Left colon (tissue), 2 donors: ENCODE measurements around the gene TRIM46. TPM values are rescaled to one million over a fixed set of nuclear protein-coding genes. Genes with fewer than 3 reads are reported as not detected.
A peak's percentile ranks its signal among the peaks of the same experiment; 100 is the strongest.

Source experiments
- ATAC-seq: fragments of 200-7000 bp; cut with Tn5 transposase; one replicate; pipeline ENCODE4 v1.9.1; 2020; ENCODE audit warnings: mild to moderate bottlenecking, moderate library complexity
- DNase-seq, 2 donors: peaks; one replicate each; pipeline ENCODE4 v3.0.0-alpha.2; 2020
- intact Hi-C, 2 donors: fragments of 100-400 bp; cut with DNase I in 1 of 2; cut with micrococcal nuclease in 1 of 2; formaldehyde crosslinking; loops; one replicate each; pipeline versions ENCODE4 v1.11.2 to v1.14.0; 2022; cut with DNase I, micrococcal nuclease
- long read RNA-seq: library from polyadenylated mRNA; unstranded; transcript quantifications from one replicate; pipeline ENCODE4 v2.0.0, GENCODE V29; 2021
- total RNA-seq, 2 donors: library from RNA; stranded (reverse); fragmentation: NEBNext Ultra II Directional; extraction: Animal tissue kit (Norgen Biotek cat#: 25700); gene quantifications; one replicate each; pipeline ENCODE4 v1.2.1, GENCODE V29; 2021
- donor health status: DM: no; HTN: no; CAD: no.
- donor health status: DM: yes; HTN: yes; CAD: no.

TRIM46 gene
- total RNA-seq: under 1 TPM; 0.28 to 0.52 TPM
- long read RNA-seq, partial matches to known transcripts: 0 of 2 reads
- long read RNA-seq, other reads (novel, unspliced or antisense): 2 of 2 reads

- ATAC-seq (no peak), DNase-seq (peak; percentile 44 to 45)
- intact Hi-C loops: loop anchor here in 1 of 2 donors (5.0 kb wide), 1 partner anchor 81 kb away; no protein-coding TSS in a partner anchor
Observed at GRCh38 chr1:155173478-155174323, at the start of gene TRIM46. TRIM46 (plus strand) TSS chr1:155173849; CDS start chr1:155173967, 118 bp downstream.

DNA sequence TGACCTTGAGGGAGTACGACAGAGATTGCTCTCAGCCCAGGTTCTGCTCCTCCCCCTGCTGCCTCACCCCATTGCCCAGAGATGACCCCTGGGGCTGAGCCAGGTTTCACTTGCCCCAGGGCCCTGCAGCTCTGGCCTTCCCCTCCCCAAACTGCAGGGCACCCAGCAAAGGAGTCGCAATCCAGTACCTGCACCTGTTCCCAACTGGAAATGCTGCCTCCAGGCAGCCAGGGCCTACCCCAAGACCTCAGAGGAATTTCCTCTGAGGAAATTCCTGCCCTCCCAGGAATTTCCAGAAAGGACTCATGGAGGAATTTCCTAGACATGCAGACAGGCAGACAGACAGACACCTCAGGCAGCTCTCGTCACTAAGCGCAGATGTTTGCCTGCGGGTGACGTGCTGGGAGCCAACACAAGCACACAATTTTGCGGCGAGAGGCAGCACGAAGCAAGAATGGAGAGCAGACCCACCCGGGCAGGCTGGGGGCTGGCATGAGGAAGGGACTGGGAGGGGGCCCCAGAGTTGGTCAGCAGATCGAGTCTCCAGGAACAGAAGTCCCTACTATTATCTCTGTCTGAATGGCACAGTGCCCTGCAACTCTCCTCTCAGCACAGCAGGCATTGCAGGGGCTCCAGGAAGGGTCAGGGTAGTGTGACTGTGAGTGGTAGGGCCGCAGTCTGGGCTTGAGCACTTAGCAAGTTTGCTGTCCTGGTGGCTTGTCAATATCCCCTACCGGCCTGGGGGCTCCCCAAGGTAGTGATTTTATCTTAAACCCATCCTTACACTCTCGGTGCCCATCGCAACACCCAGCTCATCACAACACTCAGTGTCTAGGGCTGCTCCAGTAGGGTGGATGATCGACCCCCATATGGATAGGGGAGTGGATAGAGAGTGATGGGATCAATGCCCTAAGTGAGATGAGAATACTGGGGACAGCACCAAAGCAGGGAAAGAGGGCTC is 48.9 kb upstream of the TRIM46 start:
- no peak for ATAC-seq
- intact Hi-C loops: no loop called here
- DNase-seq: peak; percentile 59 to 72

DNA sequence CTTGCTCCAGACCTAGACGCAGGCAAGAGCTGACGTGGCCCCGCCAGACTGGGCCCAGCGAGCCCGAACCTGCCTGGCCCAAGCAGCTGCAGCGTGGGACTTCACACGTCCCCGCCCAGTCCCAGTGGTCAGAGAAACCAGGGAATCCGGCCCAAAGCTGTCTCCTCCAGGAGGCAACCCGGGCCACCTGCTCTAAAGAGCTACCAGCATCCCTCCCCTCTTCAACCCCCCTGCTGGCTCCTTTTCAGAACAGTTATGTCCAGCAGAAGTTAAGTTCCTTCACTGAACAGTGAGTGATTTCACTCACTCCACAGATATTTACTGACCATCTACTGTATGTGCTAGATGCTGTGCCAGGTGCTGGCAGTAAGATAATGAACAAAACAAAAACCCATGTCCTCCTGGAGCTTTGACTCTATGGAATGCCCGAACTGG is 48.1 kb upstream of the TRIM46 start:
- intact Hi-C loops: no loop called here
- no peak for ATAC-seq
- peak; percentile 40 to 52 for DNase-seq

- intact Hi-C loops: no loop called here
- DNase-seq (peak; percentile 90 to 96), ATAC-seq (peak; percentile 61)
Observed at GRCh38 chr1:155125946-155126555, 47.6 kb upstream of the TRIM46 start.

GRCh38 chr1:155126556-155127104 is 47.0 kb upstream of the TRIM46 start:
- intact Hi-C loops: no loop called here
- DNase-seq (peak; percentile 54 to 70), ATAC-seq (peak; percentile 7)

GRCh38 chr1:155127105-155127966 is 46.3 kb upstream of the TRIM46 start, which contains the start of gene EFNA1:
EFNA1 (plus strand) TSS chr1:155127876; CDS start chr1:155127978, 102 bp downstream.
- DNase-seq (peak; percentile 84 to 90), ATAC-seq (peak; percentile 49)
- intact Hi-C loops: no loop called here

GRCh38 chr1:155127967-155128754 is 45.5 kb upstream of the TRIM46 start:
- intact Hi-C loops: no loop called here
- DNase-seq: no peak
- ATAC-seq: no peak

DNA sequence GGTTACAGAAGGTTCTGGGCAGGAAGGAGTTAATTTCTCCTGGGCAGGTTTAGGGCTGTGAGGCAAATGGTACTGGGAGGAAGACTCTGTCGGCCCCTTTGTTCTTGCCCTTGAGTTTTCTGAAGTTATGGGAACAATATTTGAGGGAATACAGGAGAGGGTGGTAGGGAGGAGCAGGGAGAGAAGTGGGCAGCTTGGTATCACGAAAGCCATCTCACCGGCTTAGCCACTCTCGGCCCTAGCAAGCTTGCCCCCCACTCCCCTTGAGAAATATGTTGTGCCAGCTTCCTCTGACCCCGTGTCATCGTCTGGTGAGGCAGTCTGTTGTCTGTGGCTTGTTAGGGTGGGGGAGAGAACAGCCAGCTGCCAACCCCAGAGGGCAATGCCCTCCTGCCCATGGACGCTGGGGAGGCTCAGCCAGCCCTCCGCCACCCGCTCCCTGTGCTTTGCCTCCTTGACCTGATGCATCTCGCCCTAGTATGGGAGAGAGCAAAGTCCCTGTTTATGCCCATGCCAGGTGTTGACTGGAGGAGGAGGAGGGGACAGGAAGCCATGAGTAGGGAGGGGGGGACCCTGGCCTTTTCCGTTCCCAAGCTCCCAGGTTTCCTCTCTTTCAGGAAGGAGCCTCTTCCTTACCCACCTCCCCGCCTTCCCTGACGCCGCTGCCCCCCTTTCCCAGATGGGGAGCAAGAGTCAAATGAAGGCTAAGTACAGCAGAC is 44.7 kb upstream of the TRIM46 start:
- DNase-seq: peak; percentile 81 to 85
- intact Hi-C loops: no loop called here
- peak; percentile 52 for ATAC-seq

- ATAC-seq (no peak), DNase-seq (no peak)
- intact Hi-C loops: no loop called here
Observed at GRCh38 chr1:155130272-155131006, 43.2 kb upstream of the TRIM46 start.

- DNase-seq: no peak
Observed at GRCh38 chr1:155131285-155131684, 42.4 kb upstream of the TRIM46 start.

DNA sequence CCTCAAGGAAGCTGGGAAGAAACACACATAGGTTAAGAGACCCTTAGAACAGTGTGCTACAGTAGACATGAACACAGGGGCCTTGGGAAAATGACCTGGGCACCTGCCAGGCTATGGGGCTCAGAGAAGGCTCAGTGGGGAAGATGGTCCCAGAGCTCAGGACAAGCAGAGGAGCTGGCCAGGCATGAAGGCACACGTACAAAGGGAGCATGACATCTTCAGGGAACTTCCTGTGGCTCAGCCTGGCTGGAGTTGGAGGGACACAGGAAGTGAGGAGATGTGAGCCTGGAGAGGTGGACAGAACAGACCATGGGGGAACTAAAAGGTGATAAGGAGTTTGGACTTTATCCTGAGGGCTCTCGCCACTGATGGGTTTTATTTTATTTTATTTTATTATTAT is 41.8 kb upstream of the TRIM46 start:
- intact Hi-C loops: no loop called here
- ATAC-seq: no peak

More at GRCh38 chr1:155131285-155131684, 42.4 kb upstream of the TRIM46 start:
- ATAC-seq: no peak
- intact Hi-C loops: no loop called here

DNA sequence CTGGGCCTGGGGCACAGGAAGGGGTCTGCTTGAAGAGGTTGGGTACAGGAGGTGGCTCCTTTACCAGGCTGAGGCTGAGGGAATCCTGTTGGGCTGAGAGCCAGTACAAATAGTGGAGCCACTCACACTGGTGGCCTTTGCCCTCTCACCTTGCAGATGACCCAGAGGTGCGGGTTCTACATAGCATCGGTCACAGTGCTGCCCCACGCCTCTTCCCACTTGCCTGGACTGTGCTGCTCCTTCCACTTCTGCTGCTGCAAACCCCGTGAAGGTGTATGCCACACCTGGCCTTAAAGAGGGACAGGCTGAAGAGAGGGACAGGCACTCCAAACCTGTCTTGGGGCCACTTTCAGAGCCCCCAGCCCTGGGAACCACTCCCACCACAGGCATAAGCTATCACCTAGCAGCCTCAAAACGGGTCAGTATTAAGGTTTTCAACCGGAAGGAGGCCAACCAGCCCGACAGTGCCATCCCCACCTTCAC is 39.8 kb upstream of the TRIM46 start:
- ATAC-seq (no peak), DNase-seq (no peak)
- intact Hi-C loops: no loop called here

More for the DNA sequence above, 41.8 kb upstream of the TRIM46 start:
- DNase-seq: no peak

DNA sequence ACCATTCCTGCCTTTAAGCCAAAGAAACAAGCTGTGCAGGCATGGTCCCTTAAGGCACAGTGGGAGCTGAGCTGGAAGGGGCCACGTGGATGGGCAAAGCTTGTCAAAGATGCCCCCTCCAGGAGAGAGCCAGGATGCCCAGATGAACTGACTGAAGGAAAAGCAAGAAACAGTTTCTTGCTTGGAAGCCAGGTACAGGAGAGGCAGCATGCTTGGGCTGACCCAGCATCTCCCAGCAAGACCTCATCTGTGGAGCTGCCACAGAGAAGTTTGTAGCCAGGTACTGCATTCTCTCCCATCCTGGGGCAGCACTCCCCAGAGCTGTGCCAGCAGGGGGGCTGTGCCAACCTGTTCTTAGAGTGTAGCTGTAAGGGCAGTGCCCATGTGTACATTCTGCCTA is 39.3 kb upstream of the TRIM46 start:
- DNase-seq (no peak), ATAC-seq (no peak)
- intact Hi-C loops: no loop called here

DNA sequence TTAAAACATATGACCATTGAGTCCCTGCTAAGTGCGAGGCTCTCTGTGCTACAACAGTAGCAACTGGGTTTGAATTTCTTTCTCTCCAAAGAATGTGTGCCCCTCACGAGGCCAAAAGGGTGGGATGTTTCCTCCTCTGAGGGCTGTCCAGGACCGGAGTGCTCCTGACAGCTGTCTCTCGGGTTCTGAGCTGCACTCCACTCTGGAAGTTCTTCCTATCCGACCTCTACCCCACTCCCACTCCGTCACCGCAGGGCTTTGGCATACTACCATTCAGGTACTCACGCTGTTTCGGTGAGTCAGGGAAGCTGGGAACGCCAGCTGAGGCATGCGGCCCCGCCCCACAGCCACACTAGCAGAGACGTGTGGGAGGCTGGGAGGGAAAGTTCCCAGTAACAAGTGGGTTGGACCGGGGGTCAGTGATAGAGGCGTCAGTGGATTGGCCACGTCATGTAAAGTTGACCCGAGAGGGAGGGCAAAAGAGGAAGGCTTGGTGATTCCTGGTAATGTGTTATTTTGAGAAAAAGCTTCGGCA is 38.7 kb upstream of the TRIM46 start:
- intact Hi-C loops: no loop called here
- DNase-seq (peak; percentile 89 to 96), ATAC-seq (peak; percentile 67)

DNA sequence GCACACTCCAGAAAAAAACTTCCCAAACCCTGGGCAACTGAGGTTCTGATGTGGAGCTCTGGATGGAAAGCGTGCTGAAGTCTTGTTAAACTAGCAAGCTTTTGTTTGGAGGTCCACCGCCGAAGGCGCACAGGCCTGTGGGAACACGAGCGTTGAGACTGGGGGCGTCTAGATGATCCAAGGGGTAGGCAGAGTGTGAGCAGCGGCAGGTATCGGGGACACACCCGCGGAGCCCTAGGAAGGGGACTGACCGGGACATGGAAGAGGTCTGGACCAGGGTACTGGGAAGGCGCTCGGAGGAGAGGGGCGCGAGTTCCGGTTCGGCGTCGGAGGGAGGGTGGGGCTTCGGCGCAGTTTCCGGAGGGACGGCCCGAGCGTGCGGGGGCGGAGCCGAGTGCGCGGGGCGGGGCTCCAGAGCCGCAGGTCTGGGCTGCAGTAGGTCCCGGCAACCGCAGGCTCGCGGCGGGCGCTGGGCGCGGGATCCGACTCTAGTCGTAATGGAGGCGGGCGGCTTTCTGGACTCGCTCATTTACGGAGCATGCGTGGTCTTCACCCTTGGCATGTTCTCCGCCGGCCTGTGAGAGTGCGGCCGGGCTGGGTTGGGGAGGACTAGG is 38.1 kb upstream of the TRIM46 start, which contains the start of gene SLC50A1:
Gene SLC50A1 (plus strand): TSS at position 438 of the 614 bp plus-strand sequence. CDS start 60 bp downstream, at position 498.
- DNase-seq (peak; percentile 94 to 97), ATAC-seq (peak; percentile 79)
- intact Hi-C loops: no loop called here
